Stimulated activated CD8-positive, alpha-beta memory T cell treated with anti-CD3 and anti-CD28 coated beads, Interleukin-7, amount 100 ng/mL, for 24 hours (primary cell): Measurements from ENCODE around the gene ITIH1.
"Not testable (repeated sequence)": the region's sequence is repeated elsewhere in the genome, so short reads cannot be mapped to it uniquely, and the experiment has no call there.

ENCODE experiments used
- DNase-seq: peaks from one replicate; pipeline ENCODE4 v3.0.0-alpha.2; 2020; ENCODE audit warnings: low read depth

The ITIH1 gene

GRCh38 chr3:52774066-52774713 lies 3.2 kb upstream of the ITIH1 start:
- no peak for DNase-seq

- DNase-seq: no peak
Measured at GRCh38 chr3:52774901-52775864, 2.2 kb upstream of the ITIH1 start.

GRCh38 chr3:52775877-52776276 lies 1.5 kb upstream of the ITIH1 start:
- no peak for DNase-seq

- not testable (repeated sequence) for DNase-seq
Measured at GRCh38 chr3:52776486-52776885, 913 bp upstream of the ITIH1 start.

GRCh38 chr3:52777959-52778805 lies 783 bp downstream of the ITIH1 start:
- DNase-seq: no peak

- DNase-seq: no peak
Measured at GRCh38 chr3:52779011-52779836, 1.8 kb downstream of the ITIH1 start.

GRCh38 chr3:52779837-52780585 lies 2.6 kb downstream of the ITIH1 start:
- no peak for DNase-seq

GRCh38 chr3:52781741-52782140 lies 4.3 kb downstream of the ITIH1 start:
- DNase-seq: no peak

- DNase-seq: no peak
Measured at GRCh38 chr3:52782412-52783210, 5.2 kb downstream of the ITIH1 start.

GRCh38 chr3:52783211-52783555 lies 5.8 kb downstream of the ITIH1 start:
- no peak for DNase-seq

GRCh38 chr3:52784021-52784621 lies 6.7 kb downstream of the ITIH1 start:
- no peak for DNase-seq

- no peak for DNase-seq
Measured at GRCh38 chr3:52784931-52785590, 7.7 kb downstream of the ITIH1 start.

- DNase-seq: no peak
Measured at GRCh38 chr3:52786330-52787215, 9.2 kb downstream of the ITIH1 start.

- no peak for DNase-seq
Measured at GRCh38 chr3:52787246-52787645, 9.8 kb downstream of the ITIH1 start.

GRCh38 chr3:52787672-52788625 lies 10.6 kb downstream of the ITIH1 start:
- DNase-seq: no peak

GRCh38 chr3:52788890-52789745 lies 11.7 kb downstream of the ITIH1 start:
- no peak for DNase-seq
